ENCODE measurements around the gene UGT1A9.
"Not testable (repeated sequence)": the region's sequence is repeated elsewhere in the genome, so short reads cannot be mapped to it uniquely, and the experiment has no call there.

The UGT1A9 gene

DNA sequence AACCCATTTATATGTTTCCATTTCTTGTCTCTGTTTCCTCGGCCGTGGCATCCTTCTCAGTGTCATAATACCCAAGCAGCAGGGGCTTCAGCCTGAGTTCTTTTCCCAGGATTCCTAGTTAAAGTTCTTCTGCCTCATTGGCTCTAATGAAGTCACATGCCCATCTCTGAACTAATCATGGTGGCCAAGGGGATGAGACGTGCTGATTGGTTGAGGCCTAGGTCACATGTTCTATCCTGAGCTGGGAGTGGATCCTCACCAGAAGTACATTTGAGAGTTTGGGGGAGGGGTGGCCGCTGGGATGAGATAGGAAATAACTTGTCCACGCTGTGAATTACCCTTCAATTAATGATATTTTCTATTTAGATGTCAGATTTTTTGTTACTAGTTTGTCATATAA is 37.2 kb downstream of the UGT1A9 start:
- in situ Hi-C loops (cut with MboI; ENCODE audit: low sequenced_read_pairs), result no loop called here

DNA sequence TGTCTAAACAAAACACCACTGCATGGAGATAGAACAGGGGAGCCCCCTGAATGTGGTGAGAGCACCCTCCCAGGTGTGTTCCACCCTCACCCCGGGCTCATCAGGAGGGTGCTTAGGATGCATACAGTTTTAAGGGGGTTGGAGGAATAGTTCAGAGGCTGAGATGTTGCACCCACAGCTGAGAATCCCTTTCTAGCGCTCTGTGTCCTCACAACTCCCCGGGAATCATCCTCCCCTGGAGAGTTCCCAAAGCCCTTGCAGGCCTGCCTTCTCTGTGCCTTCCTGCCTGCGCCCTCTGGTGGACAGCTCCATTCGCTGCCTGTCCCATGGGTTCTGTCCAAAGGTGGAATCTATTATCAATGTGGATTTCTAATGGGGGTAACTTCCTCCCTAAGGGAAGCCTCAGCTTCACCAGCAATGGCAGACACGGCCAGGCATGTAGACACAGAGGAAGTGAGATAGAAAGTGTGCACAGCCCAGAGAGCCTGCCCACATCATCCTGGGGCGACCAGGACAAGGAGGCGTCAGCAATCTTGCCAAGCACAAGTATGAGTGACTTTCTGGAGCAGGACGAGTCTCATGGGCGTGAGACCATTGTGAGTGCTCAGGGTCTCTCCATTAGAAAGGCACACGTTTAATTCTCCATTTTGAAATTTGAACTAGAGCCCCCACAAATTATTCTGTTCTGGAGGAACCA is 39.8 kb downstream of the UGT1A9 start:
- in situ Hi-C loops (cut with MboI; ENCODE audit: low sequenced_read_pairs), result no loop called here

DNA sequence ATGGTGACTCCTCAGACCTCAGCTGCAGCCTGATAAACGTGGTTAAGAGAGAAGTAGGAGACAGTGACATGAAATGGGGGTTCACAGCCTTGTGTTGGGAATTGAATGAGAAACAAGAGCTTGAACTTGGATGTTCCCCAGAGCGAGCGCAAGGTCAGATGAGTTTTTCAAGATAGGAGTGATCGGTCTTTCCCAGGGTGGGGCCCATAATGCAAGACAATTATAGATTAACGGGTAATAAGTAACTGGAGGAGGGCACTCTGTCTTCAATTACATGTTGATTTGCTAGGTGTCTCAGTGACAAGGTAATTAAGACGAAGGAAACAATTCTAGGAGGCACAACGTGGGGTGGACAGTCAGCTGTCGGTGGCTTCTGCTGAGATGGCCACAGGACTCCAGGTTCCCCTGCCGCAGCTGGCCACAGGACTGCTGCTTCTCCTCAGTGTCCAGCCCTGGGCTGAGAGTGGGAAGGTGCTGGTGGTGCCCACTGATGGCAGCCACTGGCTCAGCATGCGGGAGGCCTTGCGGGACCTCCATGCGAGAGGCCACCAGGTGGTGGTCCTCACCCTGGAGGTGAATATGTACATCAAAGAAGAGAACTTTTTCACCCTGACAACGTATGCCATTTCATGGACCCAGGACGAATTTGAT is 41.0 kb downstream of the UGT1A9 start, which contains the start of gene UGT1A5:
UGT1A5 (plus strand) TSS at position 297 of the 651 bp plus-strand sequence; CDS start at position 382, 85 bp downstream.
- in situ Hi-C loops (cut with MboI; ENCODE audit: low sequenced_read_pairs), result no loop called here

DNA sequence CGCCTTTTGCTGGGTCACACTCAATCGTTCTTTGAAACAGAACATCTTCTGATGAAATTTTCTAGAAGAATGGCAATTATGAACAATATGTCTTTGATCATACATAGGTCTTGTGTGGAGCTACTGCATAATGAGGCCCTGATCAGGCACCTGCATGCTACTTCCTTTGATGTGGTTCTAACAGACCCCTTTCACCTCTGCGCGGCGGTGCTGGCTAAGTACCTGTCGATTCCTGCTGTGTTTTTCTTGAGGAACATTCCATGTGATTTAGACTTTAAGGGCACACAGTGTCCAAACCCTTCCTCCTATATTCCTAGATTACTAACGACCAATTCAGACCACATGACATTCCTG is 41.5 kb downstream of the UGT1A9 start:
- in situ Hi-C loops (cut with MboI; ENCODE audit: low sequenced_read_pairs), result no loop called here

DNA sequence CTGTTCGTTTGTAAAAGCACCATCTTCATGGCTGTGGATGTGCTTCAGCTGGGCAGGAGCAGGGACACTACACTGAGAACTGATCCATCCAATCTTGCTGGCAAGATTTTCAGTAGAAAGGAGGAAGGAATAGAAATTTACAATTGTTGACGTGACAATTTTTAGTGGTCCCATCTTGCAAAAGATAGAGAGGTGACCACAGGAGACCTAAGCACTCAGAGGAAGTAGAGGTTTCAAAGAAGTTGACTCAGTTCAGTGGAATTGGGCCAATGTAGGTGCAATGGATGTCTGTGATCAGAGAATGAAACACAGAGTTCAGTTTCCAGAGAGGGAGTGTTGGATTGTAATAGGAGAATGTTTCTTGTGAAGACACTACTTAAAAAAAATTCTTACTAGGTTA is 42.4 kb downstream of the UGT1A9 start:
- in situ Hi-C loops (cut with MboI; ENCODE audit: low sequenced_read_pairs), result no loop called here

DNA sequence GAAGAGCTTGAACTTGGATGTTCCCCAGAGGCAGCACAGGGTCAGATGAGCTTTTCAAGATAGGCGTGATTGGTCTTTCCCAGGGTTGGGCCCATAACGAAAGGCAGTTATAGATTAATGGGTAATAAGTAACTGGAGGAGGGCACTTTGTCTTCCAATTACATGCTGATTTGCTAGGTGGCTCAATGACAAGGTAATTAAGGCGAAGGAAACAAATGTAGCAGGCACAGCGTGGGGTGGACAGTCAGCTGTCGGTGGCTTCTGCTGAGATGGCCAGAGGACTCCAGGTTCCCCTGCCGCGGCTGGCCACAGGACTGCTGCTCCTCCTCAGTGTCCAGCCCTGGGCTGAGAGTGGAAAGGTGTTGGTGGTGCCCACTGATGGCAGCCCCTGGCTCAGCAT is 46.9 kb downstream of the UGT1A9 start, which contains the start of gene UGT1A4:
UGT1A4 (plus strand) TSS at position 185 of the 400 bp plus-strand sequence; CDS start at position 270, 85 bp downstream.
- in situ Hi-C loops (cut with MboI; ENCODE audit: low sequenced_read_pairs), result no loop called here

DNA sequence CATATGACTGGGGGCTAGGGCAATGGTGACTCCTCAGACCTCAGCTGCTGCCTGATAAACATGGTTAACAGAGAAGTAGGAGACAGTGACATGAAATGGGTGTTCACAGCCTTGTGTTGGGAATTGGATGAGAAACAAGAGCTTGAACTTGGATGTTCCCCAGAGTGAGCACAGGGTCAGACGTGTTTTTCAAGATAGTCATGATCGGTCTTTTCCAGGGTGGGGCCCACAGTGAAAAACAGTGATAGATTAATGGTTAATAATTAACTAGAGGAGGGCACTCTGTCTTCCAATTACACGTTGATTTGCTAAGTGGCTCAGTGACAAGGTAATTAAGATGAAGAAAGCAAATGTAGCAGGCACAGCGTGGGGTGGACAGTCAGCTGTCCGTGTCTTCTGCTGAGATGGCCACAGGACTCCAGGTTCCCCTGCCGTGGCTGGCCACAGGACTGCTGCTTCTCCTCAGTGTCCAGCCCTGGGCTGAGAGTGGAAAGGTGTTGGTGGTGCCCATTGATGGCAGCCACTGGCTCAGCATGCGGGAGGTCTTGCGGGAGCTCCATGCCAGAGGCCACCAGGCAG is 57.1 kb downstream of the UGT1A9 start, which contains the start of gene UGT1A3:
UGT1A3 (plus strand) TSS at position 320 of the 579 bp plus-strand sequence; CDS start at position 405, 85 bp downstream.
- in situ Hi-C loops (cut with MboI; ENCODE audit: low sequenced_read_pairs), result no loop called here

DNA sequence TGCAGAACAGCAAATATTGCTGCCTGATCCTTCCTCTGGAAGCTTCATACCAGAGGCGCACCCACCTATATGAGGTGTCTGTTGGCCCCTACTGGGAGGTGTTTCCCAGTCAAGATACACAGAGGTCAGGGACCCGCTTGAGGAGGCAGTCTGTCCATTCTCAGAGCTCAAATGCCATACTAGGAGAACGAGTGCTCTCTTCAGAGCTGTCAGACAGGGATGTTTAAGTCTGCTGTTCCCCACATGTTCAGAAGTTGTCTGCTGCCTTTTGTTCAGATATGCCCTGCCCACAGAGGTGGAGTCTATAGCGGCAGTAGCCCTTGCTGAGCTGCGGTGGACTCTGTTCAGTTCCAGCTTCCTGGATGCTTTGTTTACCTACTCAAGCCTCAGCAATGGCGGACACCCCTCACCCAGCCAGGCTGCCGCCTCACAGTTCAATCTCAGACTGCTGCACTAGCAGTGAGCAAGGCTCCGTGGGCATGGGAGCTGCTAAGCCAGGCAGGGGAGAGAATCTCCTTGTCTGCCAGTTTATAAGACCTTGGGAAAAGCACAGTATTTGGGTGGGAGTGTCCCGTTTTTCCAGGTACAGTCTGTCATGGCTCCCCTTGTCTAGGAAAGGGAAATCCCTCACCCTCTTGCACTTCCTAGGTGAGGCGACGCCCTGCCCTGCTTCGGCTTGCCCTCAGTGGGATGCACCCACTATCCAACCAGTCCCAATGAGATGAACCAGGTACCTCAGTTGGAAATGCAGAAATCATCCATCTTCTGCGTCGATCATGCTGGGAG is 65.4 kb downstream of the UGT1A9 start:
- in situ Hi-C loops (cut with MboI; ENCODE audit: low sequenced_read_pairs), result not testable (repeated sequence)

DNA sequence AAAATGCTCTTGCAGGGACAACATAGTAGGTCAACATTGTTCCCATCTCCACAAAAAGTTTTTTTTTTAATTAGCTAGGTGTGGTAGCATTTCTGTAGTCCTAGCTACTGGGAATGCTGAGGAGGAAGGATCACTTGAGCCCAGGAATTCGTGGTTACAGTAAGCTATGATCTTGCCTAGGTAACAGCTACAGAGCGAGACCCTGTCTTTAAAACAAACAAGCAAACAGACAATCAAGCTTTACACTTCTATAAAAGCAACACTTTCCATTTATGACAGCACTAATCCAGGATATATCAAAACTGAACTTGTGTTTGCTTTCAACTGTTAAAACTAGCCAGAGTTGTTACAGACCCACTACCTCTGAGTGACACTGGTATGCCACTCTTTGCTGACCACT is 69.2 kb downstream of the UGT1A9 start:
- in situ Hi-C loops (cut with MboI; ENCODE audit: low sequenced_read_pairs), result no loop called here

DNA sequence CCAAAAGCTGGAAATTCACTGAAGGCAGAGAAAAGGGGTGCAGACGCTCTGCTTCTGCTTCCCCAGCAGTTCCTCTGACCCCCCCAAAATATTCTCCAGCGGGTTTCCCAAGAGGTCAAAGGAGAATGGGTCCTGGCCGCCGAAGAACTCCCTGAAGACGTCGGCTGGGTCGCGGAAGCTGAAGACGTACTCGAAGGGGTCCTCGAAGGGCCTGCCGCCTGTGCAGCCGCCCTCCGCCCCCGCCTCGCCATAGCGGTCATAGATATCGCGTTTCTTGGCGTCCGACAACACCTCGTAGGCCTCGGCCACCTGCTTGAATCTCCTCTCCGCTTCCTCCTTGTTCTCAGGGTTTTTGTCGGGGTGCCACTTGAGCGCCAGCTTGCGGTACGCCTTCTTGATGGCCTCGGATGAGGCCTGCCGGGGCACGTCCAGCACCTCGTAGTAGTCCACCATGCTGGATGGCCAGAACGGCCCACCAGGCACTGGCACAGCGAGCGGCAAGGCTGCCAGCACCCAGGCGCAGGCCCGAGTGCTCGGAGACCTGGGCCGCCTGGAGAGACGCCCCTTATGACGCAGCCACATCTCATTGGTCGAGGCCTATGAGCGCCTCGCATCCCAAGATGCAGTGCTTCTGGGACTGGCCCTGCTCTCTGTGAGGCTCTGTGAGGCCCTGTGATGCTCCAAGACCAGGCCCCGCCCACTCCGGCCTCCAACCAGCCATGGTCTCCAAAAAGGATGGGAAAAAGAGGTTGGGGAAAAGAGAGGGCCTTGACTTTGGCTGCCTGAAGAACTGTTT is 72.0 kb downstream of the UGT1A9 start:
- in situ Hi-C loops (cut with MboI; ENCODE audit: low sequenced_read_pairs), result no loop called here

DNA sequence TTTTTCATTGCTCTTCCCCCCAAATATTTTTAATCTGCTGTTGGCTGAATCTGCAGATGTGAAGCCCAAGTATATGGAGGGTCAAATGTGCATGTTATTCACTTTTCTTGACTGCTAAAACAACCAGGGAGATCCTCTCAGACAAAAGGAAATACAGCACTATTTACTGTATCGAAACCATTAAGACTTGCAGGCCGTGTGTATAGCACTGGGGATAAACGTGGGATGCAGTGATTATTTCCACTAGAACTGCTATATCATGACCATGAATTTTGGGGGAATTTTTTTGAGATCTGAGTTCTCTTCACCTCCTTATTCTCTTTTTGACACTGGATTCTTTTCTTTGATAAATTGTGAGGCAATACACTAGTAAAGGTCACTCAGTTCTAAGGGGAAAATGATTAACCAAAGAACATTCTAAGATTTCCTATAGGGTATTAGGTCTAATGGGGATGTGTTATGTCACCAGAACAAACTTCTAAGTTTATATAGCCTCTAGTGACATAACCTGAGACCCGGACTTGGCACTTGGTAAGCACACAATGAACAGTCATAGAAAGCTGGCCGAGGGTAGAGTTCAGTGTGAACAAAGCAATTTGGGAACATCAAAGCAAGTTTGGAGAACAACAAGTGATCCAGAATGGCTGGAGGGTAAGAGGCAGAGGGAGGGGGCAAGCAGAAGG is 73.5 kb downstream of the UGT1A9 start:
- in situ Hi-C loops (cut with MboI; ENCODE audit: low sequenced_read_pairs), result no loop called here

DNA sequence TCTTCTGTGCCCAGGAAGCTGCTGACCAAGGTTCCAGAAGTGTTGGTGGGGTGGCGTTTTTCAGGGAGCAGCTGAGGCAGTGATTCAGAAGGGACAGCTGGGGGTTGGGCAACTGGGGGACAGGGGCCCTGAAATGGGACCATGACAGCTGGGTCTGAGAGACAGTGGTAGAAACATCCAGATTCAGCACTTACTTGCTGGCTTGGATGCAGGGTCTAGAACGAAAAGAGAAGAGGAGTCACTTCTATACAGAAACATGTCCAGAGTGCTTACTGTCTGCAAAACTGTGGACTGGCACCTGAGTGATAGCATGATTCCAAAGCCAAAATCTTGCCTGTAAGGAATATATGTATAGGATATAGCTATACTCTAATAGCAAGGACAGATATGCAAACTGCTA is 74.1 kb downstream of the UGT1A9 start:
- in situ Hi-C loops (cut with MboI; ENCODE audit: low sequenced_read_pairs), result not testable (repeated sequence)

DNA sequence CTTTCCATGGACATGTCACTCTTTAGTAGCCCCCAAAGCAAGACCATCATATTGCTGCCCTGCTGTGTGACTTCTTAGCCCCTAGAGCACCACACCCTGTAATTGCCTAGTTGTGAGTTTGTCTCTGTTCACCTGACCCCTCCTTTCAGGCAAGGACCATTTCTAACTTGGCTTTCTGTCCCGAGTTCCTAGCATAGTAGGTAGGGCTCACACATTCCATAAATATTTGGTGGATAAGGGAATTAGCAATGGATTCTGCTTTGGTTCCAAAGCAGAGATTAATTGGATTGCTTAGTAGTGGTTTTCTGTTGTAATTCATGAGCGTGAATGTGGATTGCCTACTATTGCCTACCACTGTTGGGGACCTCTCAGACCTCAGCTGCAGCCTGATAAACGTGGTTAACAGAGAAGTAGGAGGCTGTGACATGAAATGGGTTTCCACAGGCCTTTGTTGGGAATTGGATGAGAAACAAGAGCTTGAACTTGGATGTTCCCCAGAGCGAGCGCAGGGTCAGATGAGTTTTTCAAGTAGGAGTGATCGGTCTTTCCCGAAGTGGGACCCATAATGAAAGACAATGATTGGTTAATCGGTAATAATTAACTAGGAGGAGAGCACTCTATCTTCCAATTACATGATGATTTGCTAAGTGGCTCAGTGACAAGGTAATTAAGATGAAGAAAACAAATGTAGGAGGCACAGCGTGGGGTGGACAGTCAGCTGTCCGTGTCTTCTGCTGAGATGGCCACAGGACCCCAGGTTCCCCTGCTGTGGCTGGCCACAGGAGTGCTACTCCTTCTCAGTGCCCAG is 75.0 kb downstream of the UGT1A9 start:
- in situ Hi-C loops (cut with MboI; ENCODE audit: low sequenced_read_pairs), result no loop called here

DNA sequence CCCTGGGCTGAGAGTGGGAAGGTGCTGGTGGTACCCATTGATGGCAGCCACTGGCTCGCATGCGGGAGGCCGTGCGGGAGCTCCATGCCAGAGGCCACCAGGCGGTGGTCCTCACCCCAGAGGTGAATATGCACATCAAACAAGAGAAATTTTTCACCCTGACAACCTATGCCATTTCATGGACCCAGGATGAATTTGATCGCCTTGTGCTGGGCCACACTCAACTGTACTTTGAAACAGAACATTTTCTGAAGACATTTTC is 75.5 kb downstream of the UGT1A9 start:
- in situ Hi-C loops (cut with MboI; ENCODE audit: low sequenced_read_pairs), result no loop called here

DNA sequence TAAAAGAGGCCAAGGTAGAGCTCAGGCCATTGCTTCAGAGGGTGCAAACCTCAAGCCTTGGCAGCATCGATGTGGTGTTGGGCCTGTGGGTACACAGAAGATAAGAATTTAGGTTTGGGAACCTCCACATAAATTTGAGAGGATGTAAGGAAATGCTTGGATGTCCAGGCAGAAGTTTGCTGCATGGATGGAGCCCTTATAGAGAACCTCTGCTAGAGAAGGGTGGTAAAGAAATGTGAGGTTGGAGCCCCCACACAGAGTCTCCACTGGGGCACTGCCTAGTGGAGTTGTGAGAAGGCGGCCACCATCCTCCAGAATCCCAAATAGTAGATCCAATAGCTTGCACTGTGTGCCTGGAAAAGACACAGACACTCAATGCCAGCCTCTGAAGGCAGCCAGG is 79.0 kb downstream of the UGT1A9 start:
- in situ Hi-C loops (cut with MboI; ENCODE audit: low sequenced_read_pairs), result not testable (repeated sequence)

DNA sequence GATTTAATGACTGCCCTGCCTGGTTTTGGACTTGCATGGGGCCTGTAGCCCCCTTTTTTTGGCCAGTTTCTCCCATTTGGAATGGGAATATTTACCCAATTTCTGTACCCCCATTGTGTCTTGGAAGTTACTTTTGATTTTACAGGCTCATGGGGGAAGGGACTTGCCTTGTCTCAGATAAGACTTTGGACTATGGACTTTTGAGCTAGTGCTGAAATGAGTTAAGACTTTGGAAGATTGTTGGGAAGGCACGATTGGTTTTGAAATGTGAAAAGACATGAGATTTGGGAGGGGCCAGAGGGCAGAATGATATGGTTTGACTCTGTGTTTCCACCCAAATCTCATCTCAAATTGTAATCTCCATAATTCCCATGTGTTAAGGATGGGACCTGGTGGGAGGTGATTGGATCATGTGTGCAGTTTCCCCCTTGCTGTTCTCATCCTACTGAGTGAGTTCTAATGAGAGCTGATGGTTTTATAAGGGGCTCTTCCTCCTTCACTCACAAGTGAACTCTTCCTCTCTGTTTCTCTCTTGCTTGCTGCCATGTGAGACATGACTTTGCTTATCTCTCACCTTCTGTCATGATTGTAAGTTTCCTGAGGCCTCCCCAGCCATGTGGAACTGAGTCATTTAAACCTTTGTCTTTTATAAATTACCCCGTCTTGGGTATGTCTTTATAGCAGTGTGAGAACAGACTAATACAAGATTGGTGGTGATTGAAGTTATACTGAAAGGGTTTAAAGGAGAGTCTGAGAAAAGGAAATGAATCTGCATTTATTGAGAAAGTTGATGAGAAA is 79.7 kb downstream of the UGT1A9 start:
- in situ Hi-C loops (cut with MboI; ENCODE audit: low sequenced_read_pairs), result not testable (repeated sequence)

DNA sequence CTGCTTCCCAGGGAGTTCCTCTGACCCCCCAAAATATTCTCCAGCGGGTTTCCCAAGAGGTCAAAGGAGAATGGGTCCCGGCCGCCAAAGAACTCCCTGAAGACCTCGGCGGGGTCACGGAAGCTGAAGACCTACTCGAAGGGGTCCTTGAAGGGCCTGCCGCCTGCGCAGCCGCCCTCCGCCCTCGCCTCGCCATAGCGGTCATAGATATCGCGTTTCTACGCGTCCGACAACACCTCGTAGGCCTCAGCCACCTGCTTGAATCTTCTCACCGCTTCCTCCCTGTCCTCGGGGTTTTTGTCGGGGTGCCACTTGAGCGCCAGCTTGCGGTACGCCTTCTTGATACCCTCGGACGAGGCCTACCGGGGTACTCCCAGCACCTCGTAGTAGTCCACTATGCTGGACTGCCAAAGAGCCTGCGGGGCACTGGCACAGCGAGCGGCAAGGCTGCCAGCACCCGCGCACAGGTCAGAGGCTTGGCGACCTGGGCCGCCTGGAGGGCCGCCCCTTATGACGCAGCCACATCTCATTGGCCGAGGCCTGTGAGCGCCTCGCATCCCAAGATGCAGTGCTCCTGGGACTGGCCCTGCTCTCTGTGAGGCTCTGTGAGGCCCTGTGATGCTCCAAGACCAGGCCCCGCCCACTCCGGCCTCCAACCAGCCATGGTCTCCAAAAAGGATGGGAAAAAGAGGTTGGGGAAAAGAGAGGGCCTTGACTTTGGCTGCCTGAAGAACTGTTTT is 83.3 kb downstream of the UGT1A9 start:
- in situ Hi-C loops (cut with MboI; ENCODE audit: low sequenced_read_pairs), result no loop called here

Data from HL-60/S4 treated with phorbol 12-myristate 13-acetate at 8.2 ng/mL for 4 days and 3 days (cell line).